Parathyroid adenoma (tissue), 2 donors: ENCODE measurements around the gene FCER2.
A peak's percentile ranks its signal among the peaks of the same experiment; 100 is the strongest.

Source experiments
- H2AFZ ChIP-seq: fragments of 300-600 bp; sonication (generic); one replicate; pipeline ENCODE4 v1.7.0; 2017; ENCODE audit warnings: antibody characterized with exemption, mild to moderate bottlenecking
- H3K27ac ChIP-seq: fragments of 300-600 bp; sonication (generic); one replicate; pipeline ENCODE4 v1.7.0; 2017
- H3K27me3 ChIP-seq: fragments of 300-600 bp; sonication (generic); one replicate; pipeline ENCODE4 v1.7.0; 2017; ENCODE audit warnings: low read length; ENCODE audit not compliant: control insufficient read depth, insufficient read depth
- H3K36me3 ChIP-seq: fragments of 300-600 bp; sonication (generic); one replicate; pipeline ENCODE4 v1.7.0; 2017; ENCODE audit warnings: low read length; ENCODE audit not compliant: control insufficient read depth, insufficient read depth
- H3K4me1 ChIP-seq: fragments of 300-600 bp; sonication (generic); one replicate; pipeline ENCODE4 v1.7.0; 2017; ENCODE audit warnings: control low read depth
- H3K4me2 ChIP-seq: fragments of 300-600 bp; sonication (generic); one replicate; pipeline ENCODE4 v1.7.0; 2017; ENCODE audit warnings: low read length
- H3K4me3 ChIP-seq: fragments of 300-600 bp; sonication (generic); one replicate; pipeline ENCODE4 v1.7.0; 2017; ENCODE audit warnings: low read depth, low read length
- H3K79me2 ChIP-seq: fragments of 300-600 bp; sonication (generic); one replicate; pipeline ENCODE4 v1.7.0; 2017; ENCODE audit warnings: control low read depth
- H3K9ac ChIP-seq: fragments of 300-600 bp; sonication (generic); one replicate; pipeline ENCODE4 v1.7.0; 2017; ENCODE audit warnings: mild to moderate bottlenecking
- H3K9me3 ChIP-seq: fragments of 300-600 bp; sonication (generic); one replicate; pipeline ENCODE4 v1.7.0; 2017; ENCODE audit warnings: low read length; ENCODE audit not compliant: control insufficient read depth
- CTCF ChIP-seq: fragments of 300-600 bp; sonication (generic); IDR thresholded peaks from one replicate; pipeline ENCODE4 v1.7.0; 2017; ENCODE audit warnings: antibody characterized with exemption, mild to moderate bottlenecking
- donor health status: primary hyperparathyroidism.

The FCER2 gene

GRCh38 chr19:7701654-7702457 is at the start of gene FCER2:
Gene FCER2 (minus strand): TSS chr19:7702131. CDS start chr19:7699760, 2,371 bp downstream.
- TF ChIP-seq CTCF = no peak
- no peaks in the 10 kb centered on the region for H3K36me3 ChIP-seq
- no peaks in the 10 kb centered on the region for H3K79me2 ChIP-seq
- no peaks in the 10 kb centered on the region for H3K4me1 ChIP-seq
- no peaks in the 10 kb centered on the region for H3K9me3 ChIP-seq
- no peak within 1 kb of the TSS for H3K4me2 ChIP-seq
- no peak within 1 kb of the TSS for H2AFZ ChIP-seq
- no peaks in the 10 kb centered on the region for H3K27me3 ChIP-seq
- H3K4me3 ChIP-seq = no peak within 1 kb of the TSS
- H3K9ac ChIP-seq = no peak within 1 kb of the TSS
- H3K27ac ChIP-seq = no peak within 1 kb of the TSS

- Histone ChIP-seq H3K4me3 (no peak overlapping the region), H3K79me2 (no peaks in the 10 kb centered on the region), H3K9me3 (no peaks in the 10 kb centered on the region), H3K27me3 (no peaks in the 10 kb centered on the region), H3K4me1 (no peaks in the 10 kb centered on the region), H3K9ac (no peak overlapping the region), H2AFZ (no peak overlapping the region), H3K4me2 (no peak overlapping the region), H3K36me3 (no peaks in the 10 kb centered on the region), H3K27ac (no peak overlapping the region)
- no peak for TF ChIP-seq CTCF
Observed at GRCh38 chr19:7751157-7751783, 49.3 kb upstream of the FCER2 start.

GRCh38 chr19:7748756-7749155 is 46.8 kb upstream of the FCER2 start:
- no peak overlapping the region for H2AFZ ChIP-seq
- TF ChIP-seq CTCF = peak; percentile 39
- H3K9me3 ChIP-seq = no peaks in the 10 kb centered on the region
- no peak overlapping the region for H3K9ac ChIP-seq
- H3K36me3 ChIP-seq = no peaks in the 10 kb centered on the region
- no peak overlapping the region for H3K4me2 ChIP-seq
- no peaks in the 10 kb centered on the region for H3K79me2 ChIP-seq
- H3K4me1 ChIP-seq = no peaks in the 10 kb centered on the region
- no peaks in the 10 kb centered on the region for H3K27me3 ChIP-seq
- no peak overlapping the region for H3K27ac ChIP-seq
- no peak overlapping the region for H3K4me3 ChIP-seq

- Histone ChIP-seq H3K36me3 (no peaks in the 10 kb centered on the region), H2AFZ (no peak overlapping the region), H3K27me3 (no peaks in the 10 kb centered on the region), H3K4me2 (no peak overlapping the region), H3K9me3 (no peaks in the 10 kb centered on the region), H3K4me3 (no peak overlapping the region), H3K4me1 (no peaks in the 10 kb centered on the region), H3K9ac (no peak overlapping the region), H3K79me2 (no peaks in the 10 kb centered on the region), H3K27ac (no peak overlapping the region)
- no peak for TF ChIP-seq CTCF
Observed at GRCh38 chr19:7748171-7748570, 46.2 kb upstream of the FCER2 start.
